Putamen (tissue), 1 donor: ENCODE measurements around the gene PSORS1C2.
"Not testable (repeated sequence)": the region's sequence is repeated elsewhere in the genome, so short reads cannot be mapped to it uniquely, and the experiment has no call there.

Experiments used
- DNase-seq: peaks from one replicate; pipeline ENCODE4 v3.0.0-alpha.2; 2016; ENCODE audit warnings: low spot score

Gene PSORS1C2

GRCh38 chr6:31138982-31139381 lies at the start of gene PSORS1C2:
PSORS1C2 (minus strand) TSS chr6:31139066; CDS start chr6:31139026, 40 bp downstream.
- DNase-seq = no peak

GRCh38 chr6:31187780-31188194 lies 48.9 kb upstream of the PSORS1C2 start:
- no peak for DNase-seq

GRCh38 chr6:31186052-31186734 lies 47.3 kb upstream of the PSORS1C2 start:
- no peak for DNase-seq

GRCh38 chr6:31185695-31186051 lies 46.8 kb upstream of the PSORS1C2 start:
- DNase-seq = not testable (repeated sequence)

- DNase-seq = not testable (repeated sequence)
Observed at GRCh38 chr6:31183859-31184258, 45.0 kb upstream of the PSORS1C2 start.

- DNase-seq = not testable (repeated sequence)
Observed at GRCh38 chr6:31183287-31183686, 44.4 kb upstream of the PSORS1C2 start.

- no peak for DNase-seq
Observed at GRCh38 chr6:31180500-31180899, 41.6 kb upstream of the PSORS1C2 start.

GRCh38 chr6:31179896-31180295 lies 41.0 kb upstream of the PSORS1C2 start:
- no peak for DNase-seq

GRCh38 chr6:31179042-31179386 lies 40.1 kb upstream of the PSORS1C2 start:
- DNase-seq = no peak

GRCh38 chr6:31178143-31179041 lies 39.5 kb upstream of the PSORS1C2 start:
- DNase-seq = no peak

- no peak for DNase-seq
Observed at GRCh38 chr6:31175971-31176370, 37.1 kb upstream of the PSORS1C2 start.

GRCh38 chr6:31174378-31174777 lies 35.5 kb upstream of the PSORS1C2 start:
- no peak for DNase-seq

GRCh38 chr6:31173406-31173805 lies 34.5 kb upstream of the PSORS1C2 start:
- no peak for DNase-seq

- DNase-seq = no peak
Observed at GRCh38 chr6:31172973-31173384, 34.1 kb upstream of the PSORS1C2 start.

GRCh38 chr6:31171931-31172905 lies 33.4 kb upstream of the PSORS1C2 start:
- DNase-seq = no peak

GRCh38 chr6:31170987-31171671 lies 32.3 kb upstream of the PSORS1C2 start:
- DNase-seq = no peak

- DNase-seq = no peak
Observed at GRCh38 chr6:31170600-31170881, 31.7 kb upstream of the PSORS1C2 start, which contains the start of gene POU5F1. POU5F1 (minus strand) TSS chr6:31170682; CDS start chr6:31170620, 62 bp downstream.

- DNase-seq = not testable (repeated sequence)
Observed at GRCh38 chr6:31169858-31170599, 31.2 kb upstream of the PSORS1C2 start.

GRCh38 chr6:31169123-31169857 lies 30.4 kb upstream of the PSORS1C2 start:
- no peak for DNase-seq

GRCh38 chr6:31168606-31169005 lies 29.7 kb upstream of the PSORS1C2 start:
- no peak for DNase-seq
